HCT116 (cell line): ENCODE results near the gene C1orf105.

Source experiments
- JUND ChIP-seq: IDR thresholded peaks from 2 replicates; pipeline ENCODE4 v1.6.1; 2012
- POLR2A ChIP-seq: IDR thresholded peaks from 2 replicates; pipeline ENCODE4 v1.7.0; 2011; ENCODE audit warnings: borderline replicate concordance; ENCODE audit not compliant: insufficient read depth, insufficient read length; ENCODE audit errors: extremely low read depth
- POLR2AphosphoS5 ChIP-seq: IDR thresholded peaks from 2 replicates; pipeline ENCODE4 v1.6.1; 2011; ENCODE audit warnings: mild to moderate bottlenecking, low read depth, low read length, moderate library complexity
- YY1 ChIP-seq: IDR thresholded peaks from 2 replicates; pipeline ENCODE4 v1.6.1; 2011; ENCODE audit warnings: low read length, low read depth, moderate library complexity, mild to moderate bottlenecking; ENCODE audit not compliant: insufficient replicate concordance; ENCODE audit errors: extremely low read depth
- ZNF274 ChIP-seq: fragments of 200-500 bp; sonication (Bioruptor generic); IDR thresholded peaks from 2 replicates; pipeline ENCODE4 v1.6.1; 2014; ENCODE audit warnings: mild to moderate bottlenecking, low read depth, low read length, inconsistent platforms
- TF ChIP-seq, protein P1 (sequence below), 3 experiments: fragments of 200-600 bp in 1 of 3; sonication (generic) in 1 of 3; IDR thresholded peaks in 2 of 3; conservative IDR thresholded peaks in 1 of 3; 2 replicates each; pipeline ENCODE4 v1.5.1; 2012 to 2017; ENCODE audit warnings: low read depth in 2 of 3, low read length in 2 of 3, antibody characterized with exemption in 1 of 3, borderline replicate concordance in 1 of 3, control low read depth in 1 of 3, mild to moderate bottlenecking in 1 of 3, mixed read lengths in 1 of 3, mixed run types in 1 of 3, moderate library complexity in 1 of 3; ENCODE audit not compliant: insufficient read depth in 1 of 3

DNA sequence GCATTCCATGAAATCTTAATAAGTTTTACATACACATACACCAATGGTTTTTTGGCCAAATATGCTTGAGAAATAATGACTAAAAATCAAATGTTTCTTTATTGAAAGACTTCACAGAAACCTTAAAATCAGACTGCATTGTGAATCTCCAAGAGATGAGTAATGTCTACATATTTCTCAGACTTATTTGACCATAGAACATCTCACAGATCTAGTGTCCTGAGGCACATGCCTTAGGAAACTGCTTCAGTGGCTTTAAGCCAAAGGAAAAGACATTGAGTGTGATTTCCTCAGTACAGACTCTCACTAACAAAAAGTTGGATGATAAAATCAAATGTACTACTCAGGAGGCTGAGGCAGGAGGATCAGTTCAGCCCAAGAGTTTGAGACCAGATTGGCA is 6.2 kb upstream of the C1orf105 start:
- TF ChIP-seq, protein P1, sequence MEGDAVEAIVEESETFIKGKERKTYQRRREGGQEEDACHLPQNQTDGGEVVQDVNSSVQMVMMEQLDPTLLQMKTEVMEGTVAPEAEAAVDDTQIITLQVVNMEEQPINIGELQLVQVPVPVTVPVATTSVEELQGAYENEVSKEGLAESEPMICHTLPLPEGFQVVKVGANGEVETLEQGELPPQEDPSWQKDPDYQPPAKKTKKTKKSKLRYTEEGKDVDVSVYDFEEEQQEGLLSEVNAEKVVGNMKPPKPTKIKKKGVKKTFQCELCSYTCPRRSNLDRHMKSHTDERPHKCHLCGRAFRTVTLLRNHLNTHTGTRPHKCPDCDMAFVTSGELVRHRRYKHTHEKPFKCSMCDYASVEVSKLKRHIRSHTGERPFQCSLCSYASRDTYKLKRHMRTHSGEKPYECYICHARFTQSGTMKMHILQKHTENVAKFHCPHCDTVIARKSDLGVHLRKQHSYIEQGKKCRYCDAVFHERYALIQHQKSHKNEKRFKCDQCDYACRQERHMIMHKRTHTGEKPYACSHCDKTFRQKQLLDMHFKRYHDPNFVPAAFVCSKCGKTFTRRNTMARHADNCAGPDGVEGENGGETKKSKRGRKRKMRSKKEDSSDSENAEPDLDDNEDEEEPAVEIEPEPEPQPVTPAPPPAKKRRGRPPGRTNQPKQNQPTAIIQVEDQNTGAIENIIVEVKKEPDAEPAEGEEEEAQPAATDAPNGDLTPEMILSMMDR (IDR thresholded peaks at IDR 0.05 in 2 of 3, conservative IDR thresholded peaks at IDR 0.05 in 1 of 3; ENCODE audit: borderline replicate concordance in 1 of 3, insufficient read depth in 1 of 3, low read depth in 2 of 3, low read length in 2 of 3): no peak
- TF ChIP-seq ZNF274: no peak
- no peak for TF ChIP-seq POLR2AphosphoS5
- TF ChIP-seq POLR2A: no peak
- no peak for TF ChIP-seq YY1
- no peak for TF ChIP-seq JUND
